Erythroblast (primary cell): ENCODE data around the gene CFAP157.

Experiments
- GATA1 ChIP-seq: IDR thresholded peaks from 2 replicates; pipeline ENCODE4 v1.6.1; 2011; ENCODE audit warnings: low read depth, mild to moderate bottlenecking, control low read depth, low read length, moderate library complexity
- POLR2A ChIP-seq: IDR thresholded peaks from 2 replicates; pipeline ENCODE4 v1.6.1; 2011; ENCODE audit warnings: mild to moderate bottlenecking, low read length

- TF ChIP-seq POLR2A (no peak), GATA1 (no peak)
These were observed 9.2 kb upstream of the CFAP157 start for GRCh38 chr9:127697575-127697974.
